GM23338 (cell line): ENCODE results near the gene BLOC1S3. TPM values are rescaled to one million over a fixed set of nuclear protein-coding genes. Genes with fewer than 3 reads are reported as not detected.

Experiments used
- ATAC-seq: fragments of 200-7000 bp; cut with Tn5 transposase; 3 replicates; pipeline ENCODE4 v1.9.1; 2020
- DNase-seq: peaks from one replicate; pipeline ENCODE4 v3.0.0-alpha.2; 2015; ENCODE audit warnings: low spot score
- H2AFZ ChIP-seq: fragments of 200-600 bp; sonication (generic); 2 replicates; pipeline ENCODE4 v1.8.0; 2016; ENCODE audit warnings: antibody characterized with exemption, mild to moderate bottlenecking, moderate library complexity
- H3F3A ChIP-seq: fragments of 200-600 bp; sonication (generic); replicated peaks from 2 replicates; pipeline ENCODE4 v1.8.0; 2017; ENCODE audit warnings: antibody characterized with exemption, mixed run types, low read depth
- H3K27ac ChIP-seq: fragments of 200-600 bp; sonication (generic); 2 replicates; pipeline ENCODE4 v1.6.1; 2016; ENCODE audit warnings: low read depth
- H3K27me3 ChIP-seq: fragments of 200-600 bp; sonication (generic); 2 replicates; pipeline ENCODE4 v1.8.0; 2016; ENCODE audit warnings: mild to moderate bottlenecking, mixed run types, moderate library complexity; ENCODE audit not compliant: insufficient read depth
- H3K36me3 ChIP-seq: fragments of 200-600 bp; sonication (generic); 2 replicates; pipeline ENCODE4 v1.8.0; 2016; ENCODE audit warnings: mild to moderate bottlenecking; ENCODE audit not compliant: insufficient read depth
- H3K4me1 ChIP-seq: fragments of 200-600 bp; sonication (generic); 2 replicates; pipeline ENCODE4 v1.8.0; 2016; ENCODE audit warnings: mild to moderate bottlenecking, moderate library complexity; ENCODE audit not compliant: insufficient read depth
- H3K4me2 ChIP-seq: fragments of 200-600 bp; sonication (generic); 2 replicates; pipeline ENCODE4 v1.7.1; 2017; ENCODE audit warnings: mixed run types
- H3K4me3 ChIP-seq: fragments of 200-600 bp; sonication (generic); 2 replicates; pipeline ENCODE4 v1.6.1; 2016; ENCODE audit warnings: mixed run types
- H3K79me2 ChIP-seq: fragments of 200-600 bp; sonication (generic); replicated peaks from 2 replicates; pipeline ENCODE4 v1.8.0; 2017; ENCODE audit warnings: mild to moderate bottlenecking; ENCODE audit not compliant: insufficient read depth
- H3K9me2 ChIP-seq: fragments of 200-600 bp; sonication (generic); 2 replicates; pipeline ENCODE4 v1.8.0; 2017; ENCODE audit not compliant: insufficient read depth
- H4K20me1 ChIP-seq: fragments of 200-600 bp; sonication (generic); replicated peaks from 2 replicates; pipeline ENCODE4 v1.8.0; 2017; ENCODE audit warnings: mild to moderate bottlenecking; ENCODE audit not compliant: insufficient read depth
- H3K27ac Mint-ChIP-seq: 2 replicates; pipeline ENCODE4 v1.8.0; 2020; ENCODE audit warnings: inconsistent platforms, mild to moderate bottlenecking, moderate library complexity, mixed read lengths
- H3K27me3 Mint-ChIP-seq: 3 replicates; pipeline ENCODE4 v1.8.0; 2022; ENCODE audit warnings: low read depth, mild to moderate bottlenecking, moderate library complexity, mixed read lengths, inconsistent platforms; ENCODE audit not compliant: insufficient read depth, poor library complexity
- H3K36me3 Mint-ChIP-seq: 3 replicates; pipeline ENCODE4 v1.8.0; 2021; ENCODE audit warnings: low read depth, mild to moderate bottlenecking, inconsistent platforms, moderate library complexity, mixed read lengths
- H3K4me1 Mint-ChIP-seq: 3 replicates; pipeline ENCODE4 v1.8.0; 2020; ENCODE audit warnings: mild to moderate bottlenecking, inconsistent platforms, mixed read lengths
- H3K4me3 Mint-ChIP-seq: 3 replicates; pipeline ENCODE4 v1.8.0; 2021; ENCODE audit warnings: moderate library complexity, mild to moderate bottlenecking, inconsistent platforms, mixed read lengths
- H3K9me3 Mint-ChIP-seq: 3 replicates; pipeline ENCODE4 v1.8.0; 2020; ENCODE audit warnings: moderate library complexity, mild to moderate bottlenecking, inconsistent platforms, mixed read lengths
- CREB1 ChIP-seq: fragments of 250-450 bp; sonication (Bioruptor Pico); IDR thresholded peaks from 2 replicates; pipeline ENCODE4 v1.5.0; 2020; ENCODE audit warnings: low read depth, mild to moderate bottlenecking, moderate library complexity
- EZH2 ChIP-seq: fragments of 200-600 bp; sonication (generic); IDR thresholded peaks from one replicate; pipeline ENCODE4 v1.8.0; 2017; ENCODE audit warnings: antibody characterized with exemption, mild to moderate bottlenecking, low read depth; ENCODE audit not compliant: unreplicated experiment
- EZH2phosphoT487 ChIP-seq: fragments of 200-600 bp; sonication (generic); IDR thresholded peaks from one replicate; pipeline ENCODE4 v1.8.1; 2018; ENCODE audit warnings: antibody characterized with exemption; ENCODE audit not compliant: unreplicated experiment
- JUNB ChIP-seq: IDR thresholded peaks from one replicate; pipeline ENCODE4 v1.6.1; 2016; ENCODE audit warnings: antibody characterized with exemption; ENCODE audit not compliant: unreplicated experiment
- NANOG ChIP-seq: IDR thresholded peaks from 2 replicates; pipeline ENCODE4 v1.6.1; 2016; ENCODE audit warnings: antibody characterized with exemption, borderline replicate concordance
- POLR2AphosphoS5 ChIP-seq: IDR thresholded peaks from 2 replicates; pipeline ENCODE4 v1.6.1; 2016; ENCODE audit warnings: antibody characterized with exemption, low read depth
- REST ChIP-seq: IDR thresholded peaks from one replicate; pipeline ENCODE4 v1.6.1; 2018; ENCODE audit warnings: antibody characterized with exemption; ENCODE audit not compliant: unreplicated experiment
- STAT1 ChIP-seq: IDR thresholded peaks from one replicate; pipeline ENCODE4 v1.6.1; 2016; ENCODE audit warnings: antibody characterized with exemption; ENCODE audit not compliant: unreplicated experiment
- ZNF114 ChIP-seq: fragments of 250-450 bp; sonication (Bioruptor Pico); IDR thresholded peaks from 2 replicates; pipeline ENCODE4 v1.5.0; 2020; ENCODE audit warnings: mild to moderate bottlenecking, moderate library complexity
- ZNF331 ChIP-seq: fragments of 250-450 bp; sonication (Bioruptor Pico); IDR thresholded peaks from 2 replicates; pipeline ENCODE4 v1.5.0; 2020; ENCODE audit warnings: low read depth, mild to moderate bottlenecking, moderate library complexity
- polyA plus RNA-seq: library from polyadenylated mRNA; unstranded; fragments of >200 nt; fragmentation: Nextera tagmentation; extraction: Ambion mirVana; gene quantifications from 2 replicates; pipeline ENCODE4 v1.2.1, GENCODE V29; 2016
- total RNA-seq: library from RNA; depleted of rRNA; stranded (reverse); fragments of >200 nt; shearing (Covaris generic); gene quantifications from 2 replicates; pipeline ENCODE4 v1.2.3, GENCODE V29; 2014
- TF ChIP-seq, protein P1 (sequence below): fragments of 250-450 bp; sonication (Bioruptor Pico); IDR thresholded peaks from 2 replicates; pipeline ENCODE4 v1.5.0; 2020; ENCODE audit warnings: mild to moderate bottlenecking, moderate library complexity
- TF ChIP-seq, protein P2 (sequence below), 2 experiments: fragments of 200-600 bp in 1 of 2; sonication (generic) in 1 of 2; conservative IDR thresholded peaks; 2 replicates each; pipeline versions ENCODE4 v1.5.1 to v1.6.1; 2016 to 2017; ENCODE audit warnings: antibody characterized with exemption in 2 of 2, low read depth in 2 of 2, mild to moderate bottlenecking in 2 of 2, moderate library complexity in 1 of 2

BLOC1S3 gene
- total and polyA plus RNA-seq, 2 experiments from 2014 or later: 2.5 to 15.9 TPM

DNA sequence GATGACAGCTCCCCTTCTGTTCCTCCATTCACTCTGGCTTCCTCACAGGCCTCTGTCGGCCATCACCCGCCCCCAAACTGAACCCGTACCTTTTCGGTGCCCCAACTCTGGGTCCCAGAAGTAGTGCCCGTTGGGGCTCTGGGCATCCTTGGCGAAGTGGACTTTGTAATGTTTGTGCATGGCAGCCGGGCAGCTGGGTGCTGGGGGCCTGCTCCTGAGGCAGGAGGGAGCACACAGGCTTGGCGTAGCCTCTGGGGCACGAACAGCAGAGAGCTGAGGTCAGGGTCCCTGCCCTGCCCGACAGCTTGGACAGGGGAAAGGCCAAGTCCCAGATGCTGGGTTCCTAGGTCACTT is 18.6 kb upstream of the BLOC1S3 start (continued):
- TF ChIP-seq, protein P1, sequence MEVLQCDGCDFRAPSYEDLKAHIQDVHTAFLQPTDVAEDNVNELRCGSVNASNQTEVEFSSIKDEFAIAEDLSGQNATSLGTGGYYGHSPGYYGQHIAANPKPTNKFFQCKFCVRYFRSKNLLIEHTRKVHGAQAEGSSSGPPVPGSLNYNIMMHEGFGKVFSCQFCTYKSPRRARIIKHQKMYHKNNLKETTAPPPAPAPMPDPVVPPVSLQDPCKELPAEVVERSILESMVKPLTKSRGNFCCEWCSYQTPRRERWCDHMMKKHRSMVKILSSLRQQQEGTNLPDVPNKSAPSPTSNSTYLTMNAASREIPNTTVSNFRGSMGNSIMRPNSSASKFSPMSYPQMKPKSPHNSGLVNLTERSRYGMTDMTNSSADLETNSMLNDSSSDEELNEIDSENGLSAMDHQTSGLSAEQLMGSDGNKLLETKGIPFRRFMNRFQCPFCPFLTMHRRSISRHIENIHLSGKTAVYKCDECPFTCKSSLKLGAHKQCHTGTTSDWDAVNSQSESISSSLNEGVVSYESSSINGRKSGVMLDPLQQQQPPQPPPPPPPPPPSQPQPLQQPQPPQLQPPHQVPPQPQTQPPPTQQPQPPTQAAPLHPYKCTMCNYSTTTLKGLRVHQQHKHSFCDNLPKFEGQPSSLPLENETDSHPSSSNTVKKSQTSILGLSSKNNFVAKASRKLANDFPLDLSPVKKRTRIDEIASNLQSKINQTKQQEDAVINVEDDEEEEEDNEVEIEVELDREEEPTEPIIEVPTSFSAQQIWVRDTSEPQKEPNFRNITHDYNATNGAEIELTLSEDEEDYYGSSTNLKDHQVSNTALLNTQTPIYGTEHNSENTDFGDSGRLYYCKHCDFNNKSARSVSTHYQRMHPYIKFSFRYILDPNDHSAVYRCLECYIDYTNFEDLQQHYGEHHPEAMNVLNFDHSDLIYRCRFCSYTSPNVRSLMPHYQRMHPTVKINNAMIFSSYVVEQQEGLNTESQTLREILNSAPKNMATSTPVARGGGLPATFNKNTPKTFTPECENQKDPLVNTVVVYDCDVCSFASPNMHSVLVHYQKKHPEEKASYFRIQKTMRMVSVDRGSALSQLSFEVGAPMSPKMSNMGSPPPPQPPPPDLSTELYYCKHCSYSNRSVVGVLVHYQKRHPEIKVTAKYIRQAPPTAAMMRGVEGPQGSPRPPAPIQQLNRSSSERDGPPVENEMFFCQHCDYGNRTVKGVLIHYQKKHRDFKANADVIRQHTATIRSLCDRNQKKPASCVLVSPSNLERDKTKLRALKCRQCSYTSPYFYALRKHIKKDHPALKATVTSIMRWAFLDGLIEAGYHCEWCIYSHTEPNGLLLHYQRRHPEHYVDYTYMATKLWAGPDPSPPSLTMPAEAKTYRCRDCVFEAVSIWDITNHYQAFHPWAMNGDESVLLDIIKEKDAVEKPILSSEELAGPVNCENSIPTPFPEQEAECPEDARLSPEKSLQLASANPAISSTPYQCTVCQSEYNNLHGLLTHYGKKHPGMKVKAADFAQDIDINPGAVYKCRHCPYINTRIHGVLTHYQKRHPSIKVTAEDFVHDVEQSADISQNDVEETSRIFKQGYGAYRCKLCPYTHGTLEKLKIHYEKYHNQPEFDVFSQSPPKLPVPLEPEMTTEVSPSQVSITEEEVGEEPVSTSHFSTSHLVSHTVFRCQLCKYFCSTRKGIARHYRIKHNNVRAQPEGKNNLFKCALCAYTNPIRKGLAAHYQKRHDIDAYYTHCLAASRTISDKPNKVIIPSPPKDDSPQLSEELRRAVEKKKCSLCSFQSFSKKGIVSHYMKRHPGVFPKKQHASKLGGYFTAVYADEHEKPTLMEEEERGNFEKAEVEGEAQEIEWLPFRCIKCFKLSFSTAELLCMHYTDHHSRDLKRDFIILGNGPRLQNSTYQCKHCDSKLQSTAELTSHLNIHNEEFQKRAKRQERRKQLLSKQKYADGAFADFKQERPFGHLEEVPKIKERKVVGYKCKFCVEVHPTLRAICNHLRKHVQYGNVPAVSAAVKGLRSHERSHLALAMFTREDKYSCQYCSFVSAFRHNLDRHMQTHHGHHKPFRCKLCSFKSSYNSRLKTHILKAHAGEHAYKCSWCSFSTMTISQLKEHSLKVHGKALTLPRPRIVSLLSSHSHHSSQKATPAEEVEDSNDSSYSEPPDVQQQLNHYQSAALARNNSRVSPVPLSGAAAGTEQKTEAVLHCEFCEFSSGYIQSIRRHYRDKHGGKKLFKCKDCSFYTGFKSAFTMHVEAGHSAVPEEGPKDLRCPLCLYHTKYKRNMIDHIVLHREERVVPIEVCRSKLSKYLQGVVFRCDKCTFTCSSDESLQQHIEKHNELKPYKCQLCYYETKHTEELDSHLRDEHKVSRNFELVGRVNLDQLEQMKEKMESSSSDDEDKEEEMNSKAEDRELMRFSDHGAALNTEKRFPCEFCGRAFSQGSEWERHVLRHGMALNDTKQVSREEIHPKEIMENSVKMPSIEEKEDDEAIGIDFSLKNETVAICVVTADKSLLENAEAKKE (CRISPR knock-in tag): no peak
- TF ChIP-seq NANOG (no peak), STAT1 (no peak)

DNA sequence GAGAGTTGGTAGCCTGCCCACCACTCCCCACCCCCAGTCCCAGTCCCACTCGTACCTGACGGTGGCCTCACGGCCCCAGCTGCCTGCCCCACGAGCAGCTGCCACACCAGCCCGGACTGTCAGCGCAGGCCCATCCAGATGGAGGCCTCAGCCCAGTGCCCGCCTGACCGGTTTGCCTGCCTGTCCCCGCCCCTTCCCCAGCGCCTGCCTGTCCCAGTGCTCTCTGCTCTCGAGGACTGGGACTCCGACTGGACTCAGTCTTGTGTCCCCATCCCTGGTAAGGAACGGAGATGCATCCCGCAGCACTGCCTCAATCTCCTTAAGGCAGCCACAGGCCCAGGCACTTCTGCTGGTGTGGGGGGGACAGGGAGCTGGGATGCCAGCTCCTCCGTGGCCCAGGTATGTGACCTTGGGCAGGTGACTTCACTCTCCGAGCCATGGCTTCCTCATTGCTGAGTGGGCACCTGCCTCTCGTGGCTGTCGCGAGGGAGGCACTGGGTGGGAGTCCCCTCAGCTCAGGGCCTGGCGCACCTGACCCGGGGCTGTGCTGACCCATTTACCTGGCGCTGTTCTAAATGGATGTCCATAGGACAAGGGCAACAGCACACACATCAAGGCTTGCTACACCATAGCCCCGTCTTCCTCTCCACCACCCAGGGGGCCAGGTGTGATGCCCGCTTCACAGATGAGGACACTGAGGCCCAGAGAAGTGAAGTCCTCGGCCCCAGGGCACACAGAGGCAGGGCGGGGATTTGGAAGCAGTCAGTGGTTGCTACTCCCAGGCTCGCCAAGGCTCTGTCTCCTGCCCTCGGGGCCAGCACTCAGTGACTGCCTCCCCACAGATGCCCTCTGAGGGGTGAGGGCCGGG is 17.5 kb upstream of the BLOC1S3 start, which contains the start of gene NKPD1:
Gene NKPD1 (minus strand): TSS at position 113 of the 868 bp plus-strand sequence. CDS start 832 bp downstream, outside the sequence.
- H3K27ac Mint-ChIP-seq: no peak within 1 kb of the TSS
- no peaks in the 10 kb centered on the region; the same call in 2 of the 3 replicates for H3K36me3 Mint-ChIP-seq
- Histone ChIP-seq H3K4me3 (no peak within 1 kb of the TSS), H3K4me1 (no peaks in the 10 kb centered on the region), H3K9me2 (no peaks in the 10 kb centered on the region), H3F3A (no peaks in the 10 kb centered on the region), H4K20me1 (no peaks in the 10 kb centered on the region; the same call in 1 of the 2 replicates), H3K4me2 (0 out of 2 replicates have a peak within 1 kb of the TSS, but pooled peaks have one; percentile 43), H2AFZ (no peak within 1 kb of the TSS), H3K27ac (no peak within 1 kb of the TSS), H3K79me2 (no peaks in the 10 kb centered on the region), H3K36me3 (no peaks in the 10 kb centered on the region), H3K27me3 (no peaks in the 10 kb centered on the region)
- H3K4me3 Mint-ChIP-seq: no peak within 1 kb of the TSS; the same call in 2 of the 3 replicates
- H3K4me1 Mint-ChIP-seq: peaks cover 19% of the 10 kb centered on the region
- ATAC-seq (peak; percentile 18), DNase-seq (peak; percentile 62)
- H3K9me3 Mint-ChIP-seq: no peaks in the 10 kb centered on the region; the same call in 2 of the 3 replicates
- peaks cover 13% of the 10 kb centered on the region for H3K27me3 Mint-ChIP-seq
- TF ChIP-seq, protein P2, sequence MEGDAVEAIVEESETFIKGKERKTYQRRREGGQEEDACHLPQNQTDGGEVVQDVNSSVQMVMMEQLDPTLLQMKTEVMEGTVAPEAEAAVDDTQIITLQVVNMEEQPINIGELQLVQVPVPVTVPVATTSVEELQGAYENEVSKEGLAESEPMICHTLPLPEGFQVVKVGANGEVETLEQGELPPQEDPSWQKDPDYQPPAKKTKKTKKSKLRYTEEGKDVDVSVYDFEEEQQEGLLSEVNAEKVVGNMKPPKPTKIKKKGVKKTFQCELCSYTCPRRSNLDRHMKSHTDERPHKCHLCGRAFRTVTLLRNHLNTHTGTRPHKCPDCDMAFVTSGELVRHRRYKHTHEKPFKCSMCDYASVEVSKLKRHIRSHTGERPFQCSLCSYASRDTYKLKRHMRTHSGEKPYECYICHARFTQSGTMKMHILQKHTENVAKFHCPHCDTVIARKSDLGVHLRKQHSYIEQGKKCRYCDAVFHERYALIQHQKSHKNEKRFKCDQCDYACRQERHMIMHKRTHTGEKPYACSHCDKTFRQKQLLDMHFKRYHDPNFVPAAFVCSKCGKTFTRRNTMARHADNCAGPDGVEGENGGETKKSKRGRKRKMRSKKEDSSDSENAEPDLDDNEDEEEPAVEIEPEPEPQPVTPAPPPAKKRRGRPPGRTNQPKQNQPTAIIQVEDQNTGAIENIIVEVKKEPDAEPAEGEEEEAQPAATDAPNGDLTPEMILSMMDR (conservative IDR thresholded peaks at IDR 0.05; ENCODE audit: low read depth in 2 of 2): no peak
- TF ChIP-seq CREB1 (CRISPR knock-in tag): no peak
- no peak for TF ChIP-seq JUNB
- TF ChIP-seq EZH2phosphoT487: no peak
- TF ChIP-seq ZNF114 (CRISPR knock-in tag): no peak
- TF ChIP-seq REST: no peak
- no peak for TF ChIP-seq POLR2AphosphoS5
- TF ChIP-seq NANOG: no peak
- no peak for TF ChIP-seq EZH2
- TF ChIP-seq ZNF331 (CRISPR knock-in tag): no peak
